Heart left ventricle (tissue), 13 donors: Measurements from ENCODE around the gene SMPD1.

ENCODE experiments used
- POLR2A ChIP-seq, 2 donors: fragments of 450-650 bp; IDR thresholded peaks; one replicate each; pipeline ENCODE4 v1.6.1; 2017; ENCODE audit warnings: antibody characterized with exemption in 2 of 2, mild to moderate bottlenecking in 2 of 2, moderate library complexity in 2 of 2
- TF ChIP-seq, protein P1 (sequence below), 12 donors: fragments of 200-600 bp; sonication (generic) in 4 of 12; IDR thresholded peaks; one replicate each; pipeline versions ENCODE4 v1.5.0 to v1.8.0; 2018 to 2022; ENCODE audit warnings: antibody characterized with exemption in 12 of 12, mild to moderate bottlenecking in 5 of 12
- donor health status: ischemic (EF 13 %, LVEDD 7.1; RV severe dilation, severe dysfunction).
- donor health status: DM: no; HTN: yes; CAD: no.
- donor health status: DM: no; HTN: no; CAD: no.
- donor health status: ischemic (EF 25% LVEDD 6.9; RV normal size, moderate dysfunction).
- donor health status: ischemic (EF 25% LVEDD 5.7; RV mildly dilated, moderate dysfunction).
- donor health status: ischemic (EF 35%, LVEDD 5.7; RV mildly dilated, moderate dysfunction).
- donor health status: nonischemic (EF 11% LVEDD 7.7; RV severe dilation, severe dysfunction).
- donor health status: DM: yes; HTN: yes; CAD: no.
- donor health status: PGD.
- donor health status: ischemic (EF 29% LVEDD 5.4; RV normal size, mild dysfunction).
- donor health status: nonischemic (EF 23%, LVEDD 6.1; RV moderate dilation, normal function).

DNA sequence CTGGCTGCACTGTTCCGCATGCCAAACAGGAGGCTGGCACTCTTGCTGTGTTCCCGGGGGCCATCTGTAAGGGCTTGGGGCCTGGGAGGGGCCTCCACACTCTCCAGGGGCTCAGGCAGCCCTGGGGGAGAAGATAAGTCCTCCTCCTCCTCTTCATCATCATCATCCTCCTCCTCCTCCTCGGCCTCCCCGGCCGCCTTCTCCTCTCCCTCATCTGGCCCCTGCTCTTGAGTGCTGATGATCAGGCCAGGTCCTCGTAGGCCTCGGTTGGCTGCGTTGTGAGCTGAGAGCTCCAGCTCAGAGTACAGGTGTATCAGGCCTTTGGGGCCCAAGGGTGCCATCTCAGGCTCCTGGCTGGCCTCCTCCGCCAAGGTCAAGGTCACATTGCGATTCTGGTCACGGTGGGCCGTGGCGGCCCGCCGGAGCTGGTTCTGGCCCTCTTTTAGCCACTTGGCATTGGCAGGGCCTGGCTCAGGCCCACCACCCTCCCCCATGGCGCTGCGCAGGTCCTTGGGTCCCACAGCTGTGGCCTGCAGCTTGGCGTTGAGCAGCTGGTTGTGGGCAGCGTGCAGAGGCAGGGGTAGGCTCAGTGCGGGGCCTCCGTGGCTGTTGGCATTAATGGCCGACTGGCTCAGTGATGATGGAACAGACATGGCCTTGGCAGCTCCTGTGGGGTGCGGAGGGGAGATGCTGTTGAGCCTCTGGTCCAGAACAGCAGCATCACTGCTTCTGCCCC is 20.6 kb downstream of the SMPD1 start:
- TF ChIP-seq POLR2A (IDR thresholded peaks at IDR 0.05) = no peak
- TF ChIP-seq, protein P1, sequence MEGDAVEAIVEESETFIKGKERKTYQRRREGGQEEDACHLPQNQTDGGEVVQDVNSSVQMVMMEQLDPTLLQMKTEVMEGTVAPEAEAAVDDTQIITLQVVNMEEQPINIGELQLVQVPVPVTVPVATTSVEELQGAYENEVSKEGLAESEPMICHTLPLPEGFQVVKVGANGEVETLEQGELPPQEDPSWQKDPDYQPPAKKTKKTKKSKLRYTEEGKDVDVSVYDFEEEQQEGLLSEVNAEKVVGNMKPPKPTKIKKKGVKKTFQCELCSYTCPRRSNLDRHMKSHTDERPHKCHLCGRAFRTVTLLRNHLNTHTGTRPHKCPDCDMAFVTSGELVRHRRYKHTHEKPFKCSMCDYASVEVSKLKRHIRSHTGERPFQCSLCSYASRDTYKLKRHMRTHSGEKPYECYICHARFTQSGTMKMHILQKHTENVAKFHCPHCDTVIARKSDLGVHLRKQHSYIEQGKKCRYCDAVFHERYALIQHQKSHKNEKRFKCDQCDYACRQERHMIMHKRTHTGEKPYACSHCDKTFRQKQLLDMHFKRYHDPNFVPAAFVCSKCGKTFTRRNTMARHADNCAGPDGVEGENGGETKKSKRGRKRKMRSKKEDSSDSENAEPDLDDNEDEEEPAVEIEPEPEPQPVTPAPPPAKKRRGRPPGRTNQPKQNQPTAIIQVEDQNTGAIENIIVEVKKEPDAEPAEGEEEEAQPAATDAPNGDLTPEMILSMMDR (IDR thresholded peaks at IDR 0.05) = no peak
